ENCODE data around the gene AGTPBP1. TPM values are rescaled to one million over a fixed set of nuclear protein-coding genes. Genes with fewer than 3 reads are reported as not detected.

AGTPBP1 gene
- total and polyA plus RNA-seq, 9 of the 15 experiments (the other 6 are each of a cell fraction or from before 2014, with no cell fraction given) = 1.4 to 7.9 (median 4.6) TPM

GRCh38 chr9:85533538-85533937, 208.2 kb downstream of the AGTPBP1 start (continued):
- TF ChIP-seq ZBTB12 (CRISPR knock-in tag; IDR thresholded peaks at IDR 0.05) (no peak), ZNF197 (CRISPR knock-in tag; IDR thresholded peaks at IDR 0.05; ENCODE audit: low read depth) (no peak), MLX (CRISPR knock-in tag; conservative IDR thresholded peaks at IDR 0.05) (no peak), PRPF4 (IDR thresholded peaks at IDR 0.05; ENCODE audit: insufficient read depth, low read depth, low read length, poor library complexity, severe bottlenecking) (no peak), ESRRB (CRISPR knock-in tag; IDR thresholded peaks at IDR 0.05; ENCODE audit: borderline replicate concordance) (no peak), NFIC (IDR thresholded peaks at IDR 0.05) (no peak)

- CTCF ChIA-PET (ENCODE audit: low intra/inter-chr PET ratio) = no interaction called here
- intact Hi-C loops (cut with micrococcal nuclease) = no loop called here
- no TSS peak for BruUV-seq (replicated peaks)
- Histone ChIP-seq H3K4me3 (no peak overlapping the region), H3K27me3 (ENCODE audit: control insufficient read depth in 2 of 2, insufficient read depth in 2 of 2, low read length in 2 of 2) (no peaks in the 10 kb centered on the region), H3K4me2 (ENCODE audit: insufficient read depth, low read length) (no peak overlapping the region), H3K9me3 (replicated peaks; ENCODE audit: control insufficient read depth, insufficient read depth, low read depth, low read length) (no peaks in the 10 kb centered on the region), H3K27ac (ENCODE audit: extremely low read depth, low read depth, low read length) (no peak overlapping the region), H3K4me1 (replicated peaks in 1 of 2; ENCODE audit: control insufficient read depth in 2 of 2, insufficient read depth in 2 of 2, low read length in 2 of 2) (no peaks in the 10 kb centered on the region), H2AFZ (ENCODE audit: low read depth, low read length) (no peak overlapping the region), H3K36me3 (ENCODE audit: control insufficient read depth, insufficient read depth, low read length) (no peaks in the 10 kb centered on the region), H3K79me2 (ENCODE audit: control insufficient read depth, insufficient read depth, low read length) (no peaks in the 10 kb centered on the region), H3K9me1 (ENCODE audit: control insufficient read depth, insufficient read depth, low read length) (no peaks in the 10 kb centered on the region), H4K20me1 (replicated peaks; ENCODE audit: control insufficient read depth, insufficient read depth, low read length) (no peaks in the 10 kb centered on the region), H3K9ac (ENCODE audit: insufficient read depth in 1 of 2, low read depth in 2 of 2, low read length in 2 of 2) (no peak overlapping the region)
- ATAC-seq = no peak
- TF ChIP-seq ZNF274 (IDR thresholded peaks at IDR 0.05; ENCODE audit: borderline replicate concordance, low read depth, low read length) (no peak), GATAD2A (IDR thresholded peaks at IDR 0.05) (no peak), U2AF1 (optimal IDR thresholded peaks at IDR 0.05; ENCODE audit: low read depth, low read length) (no peak)
- in situ Hi-C loops (cut with MboI) = no loop called here
- WGBS (ENCODE audit: insufficient coverage, low coverage, missing lambda C conversion rate) = 4% methylated on average over 5 of the region's 5 CpGs
- FAIRE-seq = no peak
- POLR2A ChIA-PET = no interaction called here
- DNase-seq (ENCODE audit: extremely low read depth in 1 of 4, low spot score in 3 of 4) = no peak
Measured at GRCh38 chr9:85530721-85531120, 211.0 kb downstream of the AGTPBP1 start.

All from K562 (cell line).